Measurements from ENCODE around the gene SRF. TPM values are rescaled to one million over a fixed set of nuclear protein-coding genes. Genes with fewer than 3 reads are reported as not detected.
A peak's percentile ranks its signal among the peaks of the same experiment; 100 is the strongest.

Gene SRF
- total and polyA plus RNA-seq, 12 donors = 7.3 to 30.9 (median 23.0) TPM

DNA sequence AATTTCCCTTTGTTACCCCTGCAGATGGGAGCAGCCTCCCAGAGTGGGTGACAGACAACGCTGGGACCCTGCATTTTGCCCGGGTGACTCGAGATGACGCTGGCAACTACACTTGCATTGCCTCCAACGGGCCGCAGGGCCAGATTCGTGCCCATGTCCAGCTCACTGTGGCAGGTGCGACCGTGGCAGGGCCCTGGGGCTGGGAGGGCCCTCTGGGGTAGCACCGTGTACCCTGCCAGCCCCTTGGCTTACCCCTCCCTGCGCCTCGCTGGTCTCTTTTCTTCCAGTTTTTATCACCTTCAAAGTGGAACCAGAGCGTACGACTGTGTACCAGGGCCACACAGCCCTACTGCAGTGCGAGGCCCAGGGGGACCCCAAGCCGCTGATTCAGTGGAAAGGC lies 29.4 kb upstream of the SRF start:
- intact Hi-C loops (cut with DNase I) = loop anchor here (5.0 kb wide), 2 partner anchors 79 to 234 kb away; no protein-coding TSS in a partner anchor
- DNase-seq = no peak
- no peak overlapping the region for H3K27ac ChIP-seq
- no peaks in the 10 kb centered on the region for H3K36me3 ChIP-seq (replicated peaks in 1 of 2)
- H3K4me3 ChIP-seq = no peak overlapping the region
- 77 to 90% (median 88%) methylated on average over 14 to 16 of the region's 16 CpGs for WGBS, 4 donors
- no peaks in the 10 kb centered on the region for H3K27me3 ChIP-seq
- peaks cover 0 to 6% of the 10 kb centered on the region in 2 donors for H3K4me1 ChIP-seq (replicated peaks in 1 of 2)
- TF ChIP-seq POLR2A (IDR thresholded peaks at IDR 0.05) (no peak), CTCF (IDR thresholded peaks at IDR 0.05) (no peak)
- no peaks in the 10 kb centered on the region for H3K9me3 ChIP-seq (replicated peaks in 1 of 3)

DNA sequence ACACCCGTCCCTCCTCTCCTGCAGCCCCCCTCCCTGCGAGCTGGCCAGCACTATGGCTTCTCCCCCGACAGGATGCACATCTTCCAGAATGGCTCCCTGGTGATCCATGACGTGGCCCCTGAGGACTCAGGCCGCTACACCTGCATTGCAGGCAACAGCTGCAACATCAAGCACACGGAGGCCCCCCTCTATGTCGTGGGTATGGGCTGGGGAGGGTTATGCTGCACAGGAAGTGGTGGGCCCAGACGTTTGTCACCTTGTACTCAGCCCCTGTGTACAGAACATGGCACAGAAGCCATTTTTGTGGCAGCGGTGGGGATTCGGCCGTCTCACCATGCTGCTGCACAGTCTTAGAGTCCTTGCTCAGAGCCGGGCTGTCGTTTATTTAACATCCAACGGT lies 29.0 kb upstream of the SRF start:
- H3K9me3 ChIP-seq (replicated peaks in 1 of 3) = no peaks in the 10 kb centered on the region
- H3K4me1 ChIP-seq (replicated peaks in 1 of 2) = peaks cover 0 to 6% of the 10 kb centered on the region in 2 donors
- DNase-seq = no peak
- H3K4me3 ChIP-seq = no peak overlapping the region
- H3K36me3 ChIP-seq (replicated peaks in 1 of 2) = no peaks in the 10 kb centered on the region
- 70 to 76% (median 72%) methylated on average over 2 to 14 of the region's 14 CpGs for WGBS, 4 donors
- TF ChIP-seq POLR2A (IDR thresholded peaks at IDR 0.05) (no peak), CTCF (IDR thresholded peaks at IDR 0.05) (no peak)
- H3K27me3 ChIP-seq = no peaks in the 10 kb centered on the region
- intact Hi-C loops (cut with DNase I) = loop anchor here (5.0 kb wide), 2 partner anchors 80 to 235 kb away; no protein-coding TSS in a partner anchor
- H3K27ac ChIP-seq = no peak overlapping the region

GRCh38 chr6:43143235-43144128 lies 27.6 kb upstream of the SRF start:
- 12 to 37% (median 22%) methylated on average over 5 to 25 of the region's 25 CpGs for WGBS, 4 donors
- TF ChIP-seq CTCF (IDR thresholded peaks at IDR 0.05) = peak; percentile 88 to 99 (median 96)
- no peak for TF ChIP-seq POLR2A (IDR thresholded peaks at IDR 0.05)

DNA sequence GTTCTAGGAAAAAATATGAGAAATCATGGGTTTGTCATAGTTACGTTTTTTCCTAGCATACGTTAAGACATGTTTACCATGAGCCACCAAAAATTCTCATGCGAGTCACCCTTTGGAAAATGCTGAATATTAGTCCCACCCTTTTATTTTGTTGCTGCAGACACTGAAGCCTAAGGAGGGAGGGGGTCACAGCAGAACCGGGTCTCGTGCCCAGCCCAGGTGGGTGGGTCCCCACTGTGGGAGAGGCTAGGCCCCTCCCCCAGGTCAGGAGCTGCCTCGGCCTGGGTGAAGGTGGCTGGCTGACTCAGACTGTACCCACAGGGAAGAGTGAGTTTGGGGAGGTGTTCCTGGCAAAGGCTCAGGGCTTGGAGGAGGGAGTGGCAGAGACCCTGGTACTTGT lies 26.2 kb upstream of the SRF start:
- DNase-seq = no peak
- Histone ChIP-seq H3K9me3 (replicated peaks in 1 of 3) (no peaks in the 10 kb centered on the region), H3K27ac (no peak overlapping the region), H3K27me3 (no peaks in the 10 kb centered on the region), H3K36me3 (replicated peaks in 1 of 2) (no peaks in the 10 kb centered on the region), H3K4me1 (replicated peaks in 1 of 2) (peaks cover 0 to 6% of the 10 kb centered on the region in 2 donors), H3K4me3 (no peak overlapping the region)
- intact Hi-C loops (cut with DNase I) = loop anchor here (5.0 kb wide), 3 partner anchors 73 to 238 kb away; no protein-coding TSS in a partner anchor
- TF ChIP-seq POLR2A (IDR thresholded peaks at IDR 0.05) = no peak
- WGBS, 4 donors = 65 to 80% (median 76%) methylated on average over 5 to 6 of the region's 6 CpGs

More at GRCh38 chr6:43143235-43144128, 27.6 kb upstream of the SRF start:
- peak; percentile 85 to 94 (median 89) for DNase-seq
- intact Hi-C loops (cut with DNase I) = loop anchor here (5.0 kb wide), 2 partner anchors 81 to 236 kb away; no protein-coding TSS in a partner anchor
- H3K27ac ChIP-seq = no peak overlapping the region
- no peaks in the 10 kb centered on the region for H3K27me3 ChIP-seq
- H3K4me1 ChIP-seq (replicated peaks in 1 of 2) = peaks cover 0 to 6% of the 10 kb centered on the region in 2 donors
- H3K9me3 ChIP-seq (replicated peaks in 1 of 3) = no peaks in the 10 kb centered on the region
- H3K4me3 ChIP-seq = no peak overlapping the region
- no peaks in the 10 kb centered on the region for H3K36me3 ChIP-seq (replicated peaks in 1 of 2)
